Suprapubic skin (tissue), 4 donors: ENCODE results near the gene KRTAP5-7. TPM values are rescaled to one million over a fixed set of nuclear protein-coding genes. Genes with fewer than 3 reads are reported as not detected.

Experiments used
- DNase-seq, 2 donors: peaks; one replicate each; pipeline ENCODE4 v3.0.0-alpha.2; 2019; ENCODE audit warnings: low spot score in 2 of 2
- H3K27ac ChIP-seq: fragments of 200-600 bp; sonication (generic); one replicate; pipeline ENCODE4 v1.5.1; 2019
- H3K27me3 ChIP-seq: fragments of 200-600 bp; sonication (generic); one replicate; pipeline ENCODE4 v1.5.1; 2019
- H3K36me3 ChIP-seq: fragments of 200-600 bp; sonication (generic); one replicate; pipeline ENCODE4 v1.5.1; 2019
- H3K4me1 ChIP-seq: fragments of 200-600 bp; sonication (generic); one replicate; pipeline ENCODE4 v1.5.1; 2019
- H3K4me3 ChIP-seq: fragments of 200-600 bp; sonication (generic); one replicate; pipeline ENCODE4 v1.5.1; 2019; ENCODE audit warnings: mild to moderate bottlenecking
- H3K9me3 ChIP-seq: fragments of 200-600 bp; sonication (generic); one replicate; pipeline ENCODE4 v1.5.1; 2019
- CTCF ChIP-seq, 2 donors: fragments of 200-600 bp in 1 of 2; fragments of 450-650 bp in 1 of 2; sonication (generic) in 1 of 2; IDR thresholded peaks; one replicate each; pipeline ENCODE4 v1.5.1; 2016 to 2019; ENCODE audit warnings: antibody characterized with exemption in 2 of 2, mild to moderate bottlenecking in 1 of 2, moderate library complexity in 1 of 2
- EP300 ChIP-seq: sonication (generic); formaldehyde crosslinking; IDR thresholded peaks from one replicate; pipeline ENCODE4 v1.6.1; 2017; ENCODE audit warnings: antibody characterized with exemption
- POLR2A ChIP-seq, 2 donors: fragments of 450-650 bp; IDR thresholded peaks; one replicate each; pipeline ENCODE4 v1.6.1; 2017; ENCODE audit warnings: antibody characterized with exemption in 2 of 2, mild to moderate bottlenecking in 2 of 2, moderate library complexity in 2 of 2
- POLR2AphosphoS5 ChIP-seq, 3 donors: sonication (generic); formaldehyde crosslinking; IDR thresholded peaks; one replicate each; pipeline ENCODE4 v1.6.1; 2017; ENCODE audit warnings: antibody characterized with exemption in 3 of 3
- WGBS: methylation state at CpG from one replicate; pipeline ENCODE4 v1.1.5; 2018; 5-methylcytosine and 5-hydroxymethylcytosine counted together
- total RNA-seq, 4 donors: library from RNA; depleted of rRNA; stranded (reverse); fragments of >200 nt; gene quantifications; one replicate each; pipeline ENCODE4 v1.1.0, GENCODE V29; 2016

KRTAP5-7 gene
- total RNA-seq, 4 donors from 2014 or later: 0.42 to 3.0 (median 1.0) TPM; not detected in 1

GRCh38 chr11:71557257-71557656, 30.2 kb downstream of the KRTAP5-7 start:
- no peaks in the 10 kb centered on the region for H3K4me1 ChIP-seq
- no peak for TF ChIP-seq CTCF (IDR thresholded peaks at IDR 0.05)
- TF ChIP-seq POLR2AphosphoS5 (IDR thresholded peaks at IDR 0.05): no peak
- no peak for TF ChIP-seq EP300
- TF ChIP-seq POLR2A (IDR thresholded peaks at IDR 0.05): no peak

GRCh38 chr11:71558996-71559395, 31.9 kb downstream of the KRTAP5-7 start:
- Histone ChIP-seq H3K4me3 (no peak overlapping the region), H3K27ac (no peak overlapping the region), H3K9me3 (no peaks in the 10 kb centered on the region), H3K36me3 (no peaks in the 10 kb centered on the region), H3K4me1 (no peaks in the 10 kb centered on the region), H3K27me3 (peaks cover 16% of the 10 kb centered on the region)
- DNase-seq: no peak
- TF ChIP-seq CTCF (IDR thresholded peaks at IDR 0.05) (no peak), POLR2AphosphoS5 (IDR thresholded peaks at IDR 0.05) (no peak), POLR2A (IDR thresholded peaks at IDR 0.05) (no peak), EP300 (no peak)
- 82% methylated on average over 1 of the region's 1 CpG for WGBS

More at GRCh38 chr11:71557257-71557656, 30.2 kb downstream of the KRTAP5-7 start:
- Histone ChIP-seq H3K27me3 (peaks cover 3% of the 10 kb centered on the region), H3K27ac (no peak overlapping the region), H3K36me3 (no peaks in the 10 kb centered on the region), H3K9me3 (no peaks in the 10 kb centered on the region), H3K4me3 (no peak overlapping the region)
- DNase-seq: no peak

GRCh38 chr11:71562120-71562519, 35.1 kb downstream of the KRTAP5-7 start:
- H3K36me3 ChIP-seq: no peaks in the 10 kb centered on the region
- TF ChIP-seq EP300 (no peak), POLR2AphosphoS5 (IDR thresholded peaks at IDR 0.05) (no peak), CTCF (IDR thresholded peaks at IDR 0.05) (no peak), POLR2A (IDR thresholded peaks at IDR 0.05) (no peak)
- H3K4me3 ChIP-seq: no peak overlapping the region
- H3K27ac ChIP-seq: no peak overlapping the region
- peaks cover 6% of the 10 kb centered on the region for H3K4me1 ChIP-seq
- H3K27me3 ChIP-seq: peaks cover 21% of the 10 kb centered on the region
- no peak for DNase-seq
- H3K9me3 ChIP-seq: no peaks in the 10 kb centered on the region

- 20% methylated on average over 8 of the region's 8 CpGs for WGBS
- H3K9me3 ChIP-seq: no peaks in the 10 kb centered on the region
Observed at GRCh38 chr11:71563406-71563805, 36.3 kb downstream of the KRTAP5-7 start.

GRCh38 chr11:71564430-71564829, 37.4 kb downstream of the KRTAP5-7 start:
- H3K9me3 ChIP-seq: no peaks in the 10 kb centered on the region
- no peak for DNase-seq
- peaks cover 11% of the 10 kb centered on the region for H3K4me1 ChIP-seq
- WGBS: 80% methylated on average over 4 of the region's 4 CpGs
- no peaks in the 10 kb centered on the region for H3K36me3 ChIP-seq
- TF ChIP-seq EP300 (no peak), POLR2A (IDR thresholded peaks at IDR 0.05) (no peak), CTCF (IDR thresholded peaks at IDR 0.05) (no peak), POLR2AphosphoS5 (IDR thresholded peaks at IDR 0.05) (no peak)
- H3K27me3 ChIP-seq: peaks cover 21% of the 10 kb centered on the region
- no peak overlapping the region for H3K4me3 ChIP-seq
- no peak overlapping the region for H3K27ac ChIP-seq

More at GRCh38 chr11:71563406-71563805, 36.3 kb downstream of the KRTAP5-7 start:
- Histone ChIP-seq H3K27ac (no peak overlapping the region), H3K36me3 (no peaks in the 10 kb centered on the region), H3K4me1 (peaks cover 6% of the 10 kb centered on the region), H3K4me3 (no peak overlapping the region), H3K27me3 (peaks cover 21% of the 10 kb centered on the region)
- TF ChIP-seq EP300 (no peak), CTCF (IDR thresholded peaks at IDR 0.05) (no peak), POLR2AphosphoS5 (IDR thresholded peaks at IDR 0.05) (no peak), POLR2A (IDR thresholded peaks at IDR 0.05) (no peak)
- DNase-seq: no peak
